ENCODE data around the gene SLC6A9.

The SLC6A9 gene

DNA sequence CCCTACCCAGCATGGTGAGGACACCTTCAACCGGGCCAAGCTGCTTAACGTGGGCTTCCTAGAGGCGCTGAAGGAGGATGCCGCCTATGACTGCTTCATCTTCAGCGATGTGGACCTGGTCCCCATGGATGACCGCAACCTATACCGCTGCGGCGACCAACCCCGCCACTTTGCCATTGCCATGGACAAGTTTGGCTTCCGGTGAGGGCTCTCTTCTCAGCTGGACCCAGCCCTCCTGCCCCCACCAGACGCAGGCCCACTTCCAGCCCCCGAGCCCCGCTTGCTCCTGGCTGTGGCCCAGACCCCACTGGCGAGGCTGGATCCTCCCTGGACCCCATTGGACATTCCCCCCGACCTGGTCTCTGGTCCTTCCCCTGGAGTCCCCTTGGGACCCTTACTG is 46.4 kb downstream of the SLC6A9 start:
- H3K4me3 ChIP-seq (ENCODE audit: low read length): no peak overlapping the region
- peaks cover 12% of the 10 kb centered on the region; the same call in 1 of the 2 replicates for H3K36me3 ChIP-seq (ENCODE audit: control insufficient read depth, insufficient read depth, low read length)
- H3K27ac ChIP-seq (ENCODE audit: low read length): no peak overlapping the region
- no CpG with 5 or more reads among the region's 16 CpGs for WGBS (ENCODE audit: insufficient coverage, insufficient read length)
- no peak for DNase-seq (ENCODE audit: low read depth, low spot score)
- H3K4me1 ChIP-seq (ENCODE audit: control insufficient read depth, insufficient read depth, low read length): peaks cover 2% of the 10 kb centered on the region; the same call in 1 of the 2 replicates
- no peaks in the 10 kb centered on the region for H3K9me3 ChIP-seq (ENCODE audit: control insufficient read depth, insufficient read depth, low read length)
- H3K27me3 ChIP-seq (ENCODE audit: control insufficient read depth, insufficient read depth, low read length): no peaks in the 10 kb centered on the region

DNA sequence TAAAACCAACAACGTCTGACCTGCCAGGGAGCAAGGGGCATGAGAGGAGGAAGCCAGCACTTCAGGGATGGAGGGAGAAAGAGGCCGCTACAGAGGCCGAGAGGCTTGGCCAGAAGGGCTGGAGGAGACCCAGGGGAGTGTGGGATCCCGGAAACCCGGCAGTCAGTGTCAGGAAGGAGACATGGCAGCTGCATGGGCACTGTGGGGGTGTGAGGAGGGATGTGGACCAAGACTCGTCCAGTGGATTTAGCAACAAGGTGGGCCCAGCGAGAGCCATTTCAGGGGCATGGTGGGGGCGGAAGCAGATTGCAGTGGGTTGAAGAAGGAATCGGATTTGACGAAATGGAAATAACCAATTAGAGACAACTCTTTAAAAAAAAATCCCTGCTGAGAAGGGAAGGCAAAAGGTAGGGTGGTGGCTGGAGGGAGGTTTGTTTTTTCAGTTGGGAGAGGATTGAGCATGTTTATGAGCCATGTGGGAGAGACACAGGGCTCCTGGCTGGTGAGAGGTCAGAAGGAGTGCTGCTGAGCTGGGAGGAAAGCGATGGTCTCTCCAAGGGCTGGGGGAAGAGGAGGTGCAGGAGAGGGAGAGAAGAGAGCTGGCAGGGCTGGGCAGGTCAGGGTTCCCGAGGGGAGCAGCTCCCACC is 47.9 kb downstream of the SLC6A9 start:
- H3K36me3 ChIP-seq (ENCODE audit: control insufficient read depth, insufficient read depth, low read length): peaks cover 12% of the 10 kb centered on the region; the same call in 1 of the 2 replicates
- DNase-seq (ENCODE audit: low read depth, low spot score): no peak
- H3K27me3 ChIP-seq (ENCODE audit: control insufficient read depth, insufficient read depth, low read length): no peaks in the 10 kb centered on the region
- H3K9me3 ChIP-seq (ENCODE audit: control insufficient read depth, insufficient read depth, low read length): no peaks in the 10 kb centered on the region
- no peak overlapping the region for H3K27ac ChIP-seq (ENCODE audit: low read length)
- H3K4me1 ChIP-seq (ENCODE audit: control insufficient read depth, insufficient read depth, low read length): peaks cover 2% of the 10 kb centered on the region; the same call in 1 of the 2 replicates
- no CpG with 5 or more reads among the region's 12 CpGs for WGBS (ENCODE audit: insufficient coverage, insufficient read length)
- no peak overlapping the region for H3K4me3 ChIP-seq (ENCODE audit: low read length)

DNA sequence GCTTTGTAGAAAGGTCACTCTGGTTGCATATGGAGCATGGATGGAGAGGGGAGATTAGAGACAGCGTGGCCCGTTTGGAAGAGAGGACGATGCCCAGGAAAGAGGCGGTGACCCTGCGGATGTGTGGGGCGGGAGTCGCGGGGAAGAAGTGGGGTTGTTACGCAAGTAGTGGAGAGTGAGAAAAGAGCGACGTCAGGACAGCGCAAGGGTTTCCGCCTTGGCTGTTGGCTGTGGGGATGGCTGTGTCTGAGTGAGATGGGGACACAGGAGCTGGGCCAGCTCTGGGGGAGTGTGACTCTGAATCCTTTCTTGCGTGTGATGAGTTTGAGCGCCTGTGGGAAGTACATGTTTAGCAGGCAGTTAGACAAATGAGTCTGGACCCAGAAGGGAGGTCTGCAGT is 48.5 kb downstream of the SLC6A9 start:
- Histone ChIP-seq H3K36me3 (ENCODE audit: control insufficient read depth, insufficient read depth, low read length) (peaks cover 12% of the 10 kb centered on the region; the same call in 1 of the 2 replicates), H3K4me1 (ENCODE audit: control insufficient read depth, insufficient read depth, low read length) (peaks cover 2% of the 10 kb centered on the region; the same call in 1 of the 2 replicates), H3K9me3 (ENCODE audit: control insufficient read depth, insufficient read depth, low read length) (no peaks in the 10 kb centered on the region), H3K27ac (ENCODE audit: low read length) (no peak overlapping the region), H3K4me3 (ENCODE audit: low read length) (no peak overlapping the region), H3K27me3 (ENCODE audit: control insufficient read depth, insufficient read depth, low read length) (no peaks in the 10 kb centered on the region)
- WGBS (ENCODE audit: insufficient coverage, insufficient read length): 100% methylated on average over 2 of the region's 15 CpGs
- no peak for DNase-seq (ENCODE audit: low read depth, low spot score)

- Histone ChIP-seq H3K9me3 (ENCODE audit: control insufficient read depth, insufficient read depth, low read length) (no peaks in the 10 kb centered on the region), H3K27ac (ENCODE audit: low read length) (no peak overlapping the region), H3K36me3 (ENCODE audit: control insufficient read depth, insufficient read depth, low read length) (peaks cover 12% of the 10 kb centered on the region; the same call in 1 of the 2 replicates), H3K27me3 (ENCODE audit: control insufficient read depth, insufficient read depth, low read length) (no peaks in the 10 kb centered on the region), H3K4me3 (ENCODE audit: low read length) (no peak overlapping the region), H3K4me1 (ENCODE audit: control insufficient read depth, insufficient read depth, low read length) (peaks cover 2% of the 10 kb centered on the region; the same call in 1 of the 2 replicates)
- no peak for DNase-seq (ENCODE audit: low read depth, low spot score)
- no CpG with 5 or more reads among the region's 8 CpGs for WGBS (ENCODE audit: insufficient coverage, insufficient read length)
These were observed 49.0 kb downstream of the SLC6A9 start for GRCh38 chr1:43982241-43982640.

DNA sequence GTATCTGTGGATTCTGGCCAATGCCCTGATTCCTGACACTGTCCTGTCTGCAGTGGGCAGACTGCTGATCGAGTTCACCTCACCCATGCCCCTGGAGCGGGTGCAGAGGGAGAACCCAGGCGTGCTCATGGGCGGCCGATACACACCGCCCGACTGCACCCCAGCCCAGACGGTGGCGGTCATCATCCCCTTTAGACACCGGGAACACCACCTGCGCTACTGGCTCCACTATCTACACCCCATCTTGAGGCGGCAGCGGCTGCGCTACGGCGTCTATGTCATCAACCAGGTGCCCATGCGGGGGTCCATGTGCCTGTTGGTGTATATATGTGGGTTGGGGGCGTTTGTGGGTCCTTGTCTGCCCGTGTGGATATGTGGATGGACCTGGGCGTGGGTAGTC is 49.6 kb downstream of the SLC6A9 start:
- Histone ChIP-seq H3K4me1 (ENCODE audit: control insufficient read depth, insufficient read depth, low read length) (peaks cover 2% of the 10 kb centered on the region; the same call in 1 of the 2 replicates), H3K9me3 (ENCODE audit: control insufficient read depth, insufficient read depth, low read length) (no peaks in the 10 kb centered on the region), H3K27ac (ENCODE audit: low read length) (no peak overlapping the region), H3K36me3 (ENCODE audit: control insufficient read depth, insufficient read depth, low read length) (peaks cover 12% of the 10 kb centered on the region; the same call in 1 of the 2 replicates), H3K27me3 (ENCODE audit: control insufficient read depth, insufficient read depth, low read length) (no peaks in the 10 kb centered on the region), H3K4me3 (ENCODE audit: low read length) (no peak overlapping the region)
- no peak for DNase-seq (ENCODE audit: low read depth, low spot score)
- no CpG with 5 or more reads among the region's 20 CpGs for WGBS (ENCODE audit: insufficient coverage, insufficient read length)

DNA sequence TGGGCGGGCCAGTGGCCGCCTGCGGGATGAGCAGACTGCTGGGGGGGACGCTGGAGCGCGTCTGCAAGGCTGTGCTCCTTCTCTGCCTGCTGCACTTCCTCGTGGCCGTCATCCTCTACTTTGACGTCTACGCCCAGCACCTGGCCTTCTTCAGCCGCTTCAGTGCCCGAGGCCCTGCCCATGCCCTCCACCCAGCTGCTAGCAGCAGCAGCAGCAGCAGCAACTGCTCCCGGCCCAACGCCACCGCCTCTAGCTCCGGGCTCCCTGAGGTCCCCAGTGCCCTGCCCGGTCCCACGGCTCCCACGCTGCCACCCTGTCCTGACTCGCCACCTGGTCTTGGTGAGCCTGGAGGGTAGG is 50.1 kb downstream of the SLC6A9 start:
- H3K9me3 ChIP-seq (ENCODE audit: control insufficient read depth, insufficient read depth, low read length): no peaks in the 10 kb centered on the region
- no peak overlapping the region for H3K4me3 ChIP-seq (ENCODE audit: low read length)
- H3K4me1 ChIP-seq (ENCODE audit: control insufficient read depth, insufficient read depth, low read length): peaks cover 2% of the 10 kb centered on the region; the same call in 1 of the 2 replicates
- WGBS (ENCODE audit: insufficient coverage, insufficient read length): no CpG with 5 or more reads among the region's 20 CpGs
- DNase-seq (ENCODE audit: low read depth, low spot score): no peak
- no peak overlapping the region for H3K27ac ChIP-seq (ENCODE audit: low read length)
- H3K27me3 ChIP-seq (ENCODE audit: control insufficient read depth, insufficient read depth, low read length): no peaks in the 10 kb centered on the region
- peaks cover 13% of the 10 kb centered on the region; the same call in 1 of the 2 replicates for H3K36me3 ChIP-seq (ENCODE audit: control insufficient read depth, insufficient read depth, low read length)

DNA sequence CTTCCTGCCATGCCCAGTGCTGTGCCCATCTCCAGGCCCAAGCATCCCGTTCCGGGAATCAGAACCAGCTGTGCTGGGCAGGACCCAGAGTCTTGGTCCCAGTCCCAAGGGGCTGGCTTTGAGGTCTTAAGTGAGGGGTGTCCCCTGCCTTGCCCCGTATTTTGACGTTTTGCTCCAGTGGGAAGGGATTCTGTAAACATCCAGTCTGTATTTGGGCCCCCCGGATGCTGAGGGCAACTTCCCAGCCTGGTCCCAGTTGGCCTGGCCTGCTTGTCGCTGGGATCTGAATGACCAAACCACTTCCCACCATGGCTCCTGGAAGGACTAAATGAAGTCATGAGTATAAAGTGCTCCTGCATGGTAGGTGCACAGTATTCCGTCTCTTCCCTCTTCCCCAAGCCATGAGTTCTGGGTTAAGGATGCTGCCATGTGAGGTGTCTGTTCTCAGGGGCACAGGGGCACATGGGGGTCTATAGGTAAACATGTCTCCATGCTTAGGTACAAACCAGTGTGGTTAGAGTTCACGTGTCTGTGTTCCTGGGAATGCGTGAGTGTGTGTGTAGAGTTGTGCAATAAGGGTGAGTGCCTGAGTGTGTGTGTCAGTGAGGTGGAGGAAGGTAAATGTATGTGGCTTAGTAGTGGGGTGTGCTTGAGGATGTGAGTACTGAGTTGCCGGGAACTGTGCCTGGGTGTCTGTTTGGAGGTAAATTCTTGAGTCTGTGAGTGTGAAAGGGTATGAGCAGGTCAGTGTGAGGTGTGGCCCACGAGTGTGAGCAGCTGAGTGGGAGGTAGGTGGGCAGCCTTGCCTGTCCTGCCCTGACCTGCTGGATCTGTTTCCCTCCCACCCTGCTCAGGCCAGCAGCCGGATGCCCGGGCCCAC is 50.8 kb downstream of the SLC6A9 start:
- Histone ChIP-seq H3K9me3 (ENCODE audit: control insufficient read depth, insufficient read depth, low read length) (no peaks in the 10 kb centered on the region), H3K4me1 (ENCODE audit: control insufficient read depth, insufficient read depth, low read length) (peaks cover 4% of the 10 kb centered on the region; the same call in 1 of the 2 replicates), H3K27me3 (ENCODE audit: control insufficient read depth, insufficient read depth, low read length) (no peaks in the 10 kb centered on the region), H3K27ac (ENCODE audit: low read length) (no peak overlapping the region), H3K36me3 (ENCODE audit: control insufficient read depth, insufficient read depth, low read length) (peaks cover 12% of the 10 kb centered on the region; the same call in 1 of the 2 replicates), H3K4me3 (ENCODE audit: low read length) (peak overlapping the region; percentile 55; the same call in 1 of the 2 replicates)
- no peak for DNase-seq (ENCODE audit: low read depth, low spot score)
- WGBS (ENCODE audit: insufficient coverage, insufficient read length): no CpG with 5 or more reads among the region's 13 CpGs

DNA sequence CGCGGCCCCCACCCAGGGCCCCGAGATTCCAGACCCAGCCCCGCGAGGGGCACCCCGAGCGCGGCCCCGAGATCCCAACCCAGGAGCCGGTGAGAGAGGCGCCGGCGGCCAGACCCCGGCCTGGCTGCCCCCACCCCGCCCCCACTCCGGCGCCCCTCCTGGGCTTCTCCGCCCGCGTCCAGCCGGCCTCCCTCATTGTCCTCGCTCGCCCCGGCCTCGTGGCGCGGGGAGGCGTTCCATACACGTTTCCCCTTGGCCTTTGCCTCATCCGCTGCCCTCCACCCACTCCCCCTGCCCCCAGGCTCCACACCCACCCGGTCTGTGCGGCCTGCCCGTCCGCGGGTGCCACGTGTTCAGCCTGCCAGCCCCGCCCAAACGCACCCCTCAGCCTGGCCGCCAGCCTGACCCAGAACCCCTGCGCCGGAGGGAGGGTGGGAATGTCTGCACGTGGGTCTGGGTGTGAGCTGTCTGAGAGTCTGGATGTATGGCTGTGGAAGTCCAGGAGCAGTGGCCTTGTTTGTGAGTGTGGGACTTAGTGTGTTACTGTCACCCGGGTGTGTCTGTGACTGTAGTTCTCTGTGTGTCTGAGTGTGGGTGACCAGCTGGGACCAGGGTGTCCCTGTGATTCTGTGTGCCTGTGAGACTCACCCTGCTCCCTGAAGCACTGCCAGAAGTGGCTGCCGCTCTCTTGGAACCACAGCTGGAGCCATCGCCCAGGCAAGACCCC is 51.6 kb downstream of the SLC6A9 start:
- no peak overlapping the region for H3K27ac ChIP-seq (ENCODE audit: low read length)
- H3K4me3 ChIP-seq (ENCODE audit: low read length): peak overlapping the region; percentile 55; the same call in 1 of the 2 replicates
- no peak for DNase-seq (ENCODE audit: low read depth, low spot score)
- no CpG with 5 or more reads among the region's 45 CpGs for WGBS (ENCODE audit: insufficient coverage, insufficient read length)
- H3K36me3 ChIP-seq (ENCODE audit: control insufficient read depth, insufficient read depth, low read length): peaks cover 6% of the 10 kb centered on the region; the same call in 1 of the 2 replicates
- H3K4me1 ChIP-seq (ENCODE audit: control insufficient read depth, insufficient read depth, low read length): peaks cover 4% of the 10 kb centered on the region; the same call in 1 of the 2 replicates
- H3K27me3 ChIP-seq (ENCODE audit: control insufficient read depth, insufficient read depth, low read length): no peaks in the 10 kb centered on the region
- H3K9me3 ChIP-seq (ENCODE audit: control insufficient read depth, insufficient read depth, low read length): no peaks in the 10 kb centered on the region

- no peaks in the 10 kb centered on the region for H3K9me3 ChIP-seq (ENCODE audit: control insufficient read depth, insufficient read depth, low read length)
- peak overlapping the region; percentile 55; the same call in 1 of the 2 replicates for H3K4me3 ChIP-seq (ENCODE audit: low read length)
- no peak overlapping the region for H3K27ac ChIP-seq (ENCODE audit: low read length)
- no peak for DNase-seq (ENCODE audit: low read depth, low spot score)
- H3K4me1 ChIP-seq (ENCODE audit: control insufficient read depth, insufficient read depth, low read length): peaks cover 4% of the 10 kb centered on the region; the same call in 1 of the 2 replicates
- H3K27me3 ChIP-seq (ENCODE audit: control insufficient read depth, insufficient read depth, low read length): no peaks in the 10 kb centered on the region
- peaks cover 5% of the 10 kb centered on the region; the same call in 1 of the 2 replicates for H3K36me3 ChIP-seq (ENCODE audit: control insufficient read depth, insufficient read depth, low read length)
- no CpG with 5 or more reads among the region's 45 CpGs for WGBS (ENCODE audit: insufficient coverage, insufficient read length)
These were observed 52.1 kb downstream of the SLC6A9 start for GRCh38 chr1:43979261-43979527.
